Activated naive CD4-positive, alpha-beta T cell treated with anti-CD3 and anti-CD28 coated beads, Interleukin-2, amount 10 ng/mL, durations not matched to agents 7 days and 5 days (primary cell): ENCODE results near the gene STYXL1.
"Not testable (repeated sequence)": the region's sequence is repeated elsewhere in the genome, so short reads cannot be mapped to it uniquely, and the experiment has no call there.

ENCODE experiments used
- CTCF ChIA-PET: fragments of 350-600 bp; sonication (Branson Sonifier 250); formaldehyde crosslinking; loops from one replicate; lab custom pipeline; 2021; ENCODE audit warnings: antibody characterized with exemption; lab: Charles Lee
- DNase-seq: peaks from one replicate; pipeline ENCODE4 v3.0.0-alpha.2; 2020
- H3K27ac Mint-ChIP-seq: one replicate; pipeline ENCODE4 v1.8.0; 2021; ENCODE audit warnings: mild to moderate bottlenecking, moderate library complexity, mixed read lengths
- H3K27me3 Mint-ChIP-seq: one replicate; pipeline ENCODE4 v1.8.0; 2021; ENCODE audit warnings: mild to moderate bottlenecking, mixed read lengths
- H3K36me3 Mint-ChIP-seq: one replicate; pipeline ENCODE4 v1.8.0; 2021; ENCODE audit warnings: mixed read lengths
- H3K4me1 Mint-ChIP-seq: one replicate; pipeline ENCODE4 v1.8.0; 2021; ENCODE audit warnings: mixed read lengths
- H3K4me3 Mint-ChIP-seq: one replicate; pipeline ENCODE4 v1.8.0; 2021; ENCODE audit warnings: mild to moderate bottlenecking, moderate library complexity, mixed read lengths
- H3K9me3 Mint-ChIP-seq: one replicate; pipeline ENCODE4 v1.8.0; 2021; ENCODE audit warnings: mixed read lengths

The STYXL1 gene

GRCh38 chr7:76047811-76048667 lies at the start of gene STYXL1, which contains the start of gene MDH2:
STYXL1 (minus strand) TSS chr7:76048000; CDS start chr7:76030523, 17,477 bp downstream.
MDH2 (plus strand) TSS chr7:76048106; CDS start chr7:76048161, 55 bp downstream.
- peak within 1 kb of the TSS; percentile 92 for H3K27ac Mint-ChIP-seq
- peaks cover 32% of the 10 kb centered on the region for H3K36me3 Mint-ChIP-seq
- CTCF ChIA-PET, result interaction anchor here (1.4 kb wide), 1 partner anchor 131 kb away, joined by 3 read pairs; no protein-coding TSS in a partner anchor
- peak within 1 kb of the TSS; percentile 91 for H3K4me3 Mint-ChIP-seq
- peak; percentile 95 for DNase-seq
- H3K27me3 Mint-ChIP-seq, result no peaks in the 10 kb centered on the region
- peaks cover 53% of the 10 kb centered on the region for H3K4me1 Mint-ChIP-seq
- H3K9me3 Mint-ChIP-seq, result no peaks in the 10 kb centered on the region

- DNase-seq, result no peak
- Mint-ChIP-seq H3K27ac (no peak overlapping the region), H3K27me3 (peaks cover 21% of the 10 kb centered on the region), H3K4me3 (no peak overlapping the region), H3K9me3 (no peaks in the 10 kb centered on the region), H3K4me1 (no peaks in the 10 kb centered on the region), H3K36me3 (no peaks in the 10 kb centered on the region)
- CTCF ChIA-PET, result no interaction called here
Observed at GRCh38 chr7:76095908-76096307, 48.1 kb upstream of the STYXL1 start.

- H3K36me3 Mint-ChIP-seq, CTCF ChIA-PET, H3K4me3 Mint-ChIP-seq, DNase-seq, H3K9me3 Mint-ChIP-seq, H3K27ac Mint-ChIP-seq, H3K4me1 Mint-ChIP-seq: not testable (repeated sequence)
- H3K27me3 Mint-ChIP-seq, result peaks cover 21% of the 10 kb centered on the region
Observed at GRCh38 chr7:76094326-76094725, 46.5 kb upstream of the STYXL1 start.

- H3K4me1 Mint-ChIP-seq, CTCF ChIA-PET, DNase-seq, H3K36me3 Mint-ChIP-seq, H3K27ac Mint-ChIP-seq, H3K9me3 Mint-ChIP-seq, H3K4me3 Mint-ChIP-seq: not testable (repeated sequence)
- H3K27me3 Mint-ChIP-seq, result peaks cover 17% of the 10 kb centered on the region
Observed at GRCh38 chr7:76093531-76093930, 45.7 kb upstream of the STYXL1 start.

- Mint-ChIP-seq H3K4me1 (no peaks in the 10 kb centered on the region), H3K9me3 (no peaks in the 10 kb centered on the region), H3K36me3 (no peaks in the 10 kb centered on the region), H3K27ac (no peak overlapping the region), H3K4me3 (no peak overlapping the region), H3K27me3 (peaks cover 13% of the 10 kb centered on the region)
- CTCF ChIA-PET, result no interaction called here
- no peak for DNase-seq
Observed at GRCh38 chr7:76091506-76091905, 43.7 kb upstream of the STYXL1 start.

GRCh38 chr7:76089865-76090475 lies 42.2 kb upstream of the STYXL1 start:
- H3K4me3 Mint-ChIP-seq, result no peak overlapping the region
- CTCF ChIA-PET, result no interaction called here
- H3K27me3 Mint-ChIP-seq, result peaks cover 6% of the 10 kb centered on the region
- no peaks in the 10 kb centered on the region for H3K36me3 Mint-ChIP-seq
- H3K9me3 Mint-ChIP-seq, result no peaks in the 10 kb centered on the region
- no peak for DNase-seq
- H3K27ac Mint-ChIP-seq, result no peak overlapping the region
- no peaks in the 10 kb centered on the region for H3K4me1 Mint-ChIP-seq

- H3K36me3 Mint-ChIP-seq, H3K4me1 Mint-ChIP-seq, DNase-seq, H3K4me3 Mint-ChIP-seq, CTCF ChIA-PET, H3K27ac Mint-ChIP-seq, H3K9me3 Mint-ChIP-seq, H3K27me3 Mint-ChIP-seq: not testable (repeated sequence)
Observed at GRCh38 chr7:76087362-76087791, 39.6 kb upstream of the STYXL1 start.

GRCh38 chr7:76086070-76086469 lies 38.3 kb upstream of the STYXL1 start:
- no peak for DNase-seq
- no peaks in the 10 kb centered on the region for H3K4me1 Mint-ChIP-seq
- CTCF ChIA-PET, result no interaction called here

GRCh38 chr7:76084115-76084514 lies 36.3 kb upstream of the STYXL1 start:
- H3K27me3 Mint-ChIP-seq, result peaks cover 15% of the 10 kb centered on the region
- H3K36me3 Mint-ChIP-seq, CTCF ChIA-PET, H3K4me3 Mint-ChIP-seq, H3K4me1 Mint-ChIP-seq, H3K9me3 Mint-ChIP-seq, H3K27ac Mint-ChIP-seq, DNase-seq: not testable (repeated sequence)

More at GRCh38 chr7:76086070-76086469, 38.3 kb upstream of the STYXL1 start:
- H3K36me3 Mint-ChIP-seq, result no peaks in the 10 kb centered on the region
- H3K27me3 Mint-ChIP-seq, result peaks cover 8% of the 10 kb centered on the region
- no peak overlapping the region for H3K27ac Mint-ChIP-seq
- no peak overlapping the region for H3K4me3 Mint-ChIP-seq
- H3K9me3 Mint-ChIP-seq, result no peaks in the 10 kb centered on the region

GRCh38 chr7:76080204-76080603 lies 32.4 kb upstream of the STYXL1 start:
- Mint-ChIP-seq H3K4me1 (peaks cover 12% of the 10 kb centered on the region), H3K27ac (no peak overlapping the region), H3K9me3 (no peaks in the 10 kb centered on the region), H3K27me3 (peaks cover 19% of the 10 kb centered on the region), H3K36me3 (no peaks in the 10 kb centered on the region), H3K4me3 (no peak overlapping the region)
- CTCF ChIA-PET, result no interaction called here
- no peak for DNase-seq

- no peaks in the 10 kb centered on the region for H3K9me3 Mint-ChIP-seq
- no peak for DNase-seq
- no peak overlapping the region for H3K4me3 Mint-ChIP-seq
- H3K27me3 Mint-ChIP-seq, result peaks cover 19% of the 10 kb centered on the region
- no peak overlapping the region for H3K27ac Mint-ChIP-seq
- H3K36me3 Mint-ChIP-seq, result no peaks in the 10 kb centered on the region
- peaks cover 12% of the 10 kb centered on the region for H3K4me1 Mint-ChIP-seq
- CTCF ChIA-PET, result no interaction called here
Observed at GRCh38 chr7:76077435-76077834, 29.6 kb upstream of the STYXL1 start.

- peaks cover 18% of the 10 kb centered on the region for H3K27me3 Mint-ChIP-seq
- H3K36me3 Mint-ChIP-seq, result no peaks in the 10 kb centered on the region
Observed at GRCh38 chr7:76076995-76077394, 29.2 kb upstream of the STYXL1 start.

GRCh38 chr7:76074972-76075370 lies 27.2 kb upstream of the STYXL1 start:
- Mint-ChIP-seq H3K9me3 (no peaks in the 10 kb centered on the region), H3K27ac (no peak overlapping the region), H3K4me1 (peaks cover 12% of the 10 kb centered on the region), H3K27me3 (peaks cover 6% of the 10 kb centered on the region), H3K36me3 (no peaks in the 10 kb centered on the region), H3K4me3 (no peak overlapping the region)
- CTCF ChIA-PET, result no interaction called here
- no peak for DNase-seq

More at GRCh38 chr7:76076995-76077394, 29.2 kb upstream of the STYXL1 start:
- CTCF ChIA-PET, result no interaction called here
- Mint-ChIP-seq H3K9me3 (no peaks in the 10 kb centered on the region), H3K4me3 (no peak overlapping the region), H3K4me1 (peaks cover 12% of the 10 kb centered on the region), H3K27ac (no peak overlapping the region)
- DNase-seq, result no peak

- Mint-ChIP-seq H3K9me3 (no peaks in the 10 kb centered on the region), H3K27me3 (peaks cover 4% of the 10 kb centered on the region), H3K4me1 (peaks cover 12% of the 10 kb centered on the region), H3K36me3 (no peaks in the 10 kb centered on the region), H3K4me3 (no peak overlapping the region), H3K27ac (no peak overlapping the region)
- CTCF ChIA-PET, result no interaction called here
- DNase-seq, result no peak
Observed at GRCh38 chr7:76074306-76074971, 26.6 kb upstream of the STYXL1 start.
